Skeletal muscle satellite cell (primary cell): ENCODE results near the gene SPZ1. TPM values are rescaled to one million over a fixed set of nuclear protein-coding genes. Genes with fewer than 3 reads are reported as not detected.

Experiments used
- H3K27me3 ChIP-seq: 2 replicates; pipeline ENCODE4 v1.7.0; 2013; ENCODE audit warnings: low read length; ENCODE audit not compliant: control insufficient read depth, insufficient read depth
- H3K36me3 ChIP-seq: 2 replicates; pipeline ENCODE4 v1.7.0; 2013; ENCODE audit warnings: mild to moderate bottlenecking, control low read depth, low read length; ENCODE audit not compliant: insufficient read depth
- H3K4me1 ChIP-seq: 2 replicates; pipeline ENCODE4 v1.7.0; 2013; ENCODE audit warnings: low read length; ENCODE audit not compliant: control insufficient read depth, insufficient read depth
- H3K4me2 ChIP-seq: 2 replicates; pipeline ENCODE4 v1.7.0; 2013; ENCODE audit warnings: mild to moderate bottlenecking, low read length
- H3K4me3 ChIP-seq: 2 replicates; pipeline ENCODE4 v1.7.0; 2013; ENCODE audit warnings: low read length
- H3K9ac ChIP-seq: 2 replicates; pipeline ENCODE4 v1.7.0; 2013; ENCODE audit warnings: mild to moderate bottlenecking, low read depth, low read length, moderate library complexity
- H3K9me3 ChIP-seq: replicated peaks from 2 replicates; pipeline ENCODE4 v1.7.0; 2013; ENCODE audit warnings: mild to moderate bottlenecking, control low read depth, low read length
- small RNA-seq: library from RNA; depleted of rRNA; stranded (forward); fragments of <200 nt; gene quantifications from one replicate; pipeline ENCODE3, GENCODE V24; 2012

SPZ1 gene

DNA sequence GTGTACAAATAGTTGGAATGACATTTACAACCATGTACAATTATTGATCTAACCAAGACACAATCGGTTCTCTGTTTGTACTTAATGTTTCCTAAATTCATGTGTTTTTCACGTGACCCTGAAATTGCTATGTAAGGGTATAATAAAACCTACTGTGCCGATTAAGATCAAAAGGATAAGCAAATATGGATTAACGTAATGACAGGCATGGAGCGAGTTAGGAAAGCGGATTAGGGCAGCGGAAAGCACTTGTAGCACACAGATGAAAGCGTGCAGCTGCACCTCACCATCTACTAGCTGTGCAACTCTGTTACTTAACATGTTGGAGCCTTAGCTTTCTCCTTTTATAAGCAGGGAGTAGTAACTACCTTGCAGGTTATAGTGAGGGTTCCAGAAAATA, 49.7 kb downstream of the SPZ1 start:
- Histone ChIP-seq H3K27me3 (no peaks in the 10 kb centered on the region), H3K9ac (no peak overlapping the region), H3K9me3 (no peaks in the 10 kb centered on the region), H3K4me1 (no peaks in the 10 kb centered on the region), H3K36me3 (no peaks in the 10 kb centered on the region), H3K4me3 (no peak overlapping the region), H3K4me2 (no peak overlapping the region)

DNA sequence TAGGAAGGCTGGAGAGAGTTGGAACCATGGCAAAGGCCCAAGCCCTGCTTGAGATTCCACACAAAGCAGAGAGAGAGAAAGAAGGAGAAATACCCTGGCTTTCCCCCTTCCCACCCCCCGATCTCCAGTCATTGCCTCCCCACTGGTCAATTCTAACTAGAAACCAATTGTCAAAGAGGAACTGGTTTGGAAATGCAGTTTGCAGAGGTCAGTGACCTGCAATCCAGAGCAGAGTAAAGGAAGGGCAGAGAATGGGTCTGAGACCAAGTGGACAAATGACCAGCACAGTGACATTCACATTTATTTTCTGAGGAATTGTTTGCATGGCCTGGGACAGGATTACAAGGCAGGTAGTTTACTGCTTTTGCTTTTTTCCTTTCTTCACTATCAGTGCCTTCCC, 50.6 kb downstream of the SPZ1 start:
- Histone ChIP-seq H3K4me1 (no peaks in the 10 kb centered on the region), H3K4me2 (no peak overlapping the region), H3K9ac (no peak overlapping the region), H3K9me3 (no peaks in the 10 kb centered on the region), H3K36me3 (no peaks in the 10 kb centered on the region), H3K4me3 (no peak overlapping the region), H3K27me3 (no peaks in the 10 kb centered on the region)

Small RNA genes lying within 50 kb of the gene (small RNA-seq; reads per million reads assigned to genes)
- gene AC026410.2 (not detected), gene RF00322 (not detected), gene RNU6-211P (not detected)
